22Rv1 (cell line): ENCODE results near the gene DYRK1A.

Experiments
- CTCF ChIP-seq: fragments of 450-650 bp; IDR thresholded peaks from 2 replicates; pipeline ENCODE4 v1.5.1; 2017; ENCODE audit warnings: mild to moderate bottlenecking
- ZFX ChIP-seq: fragments of 450-650 bp; IDR thresholded peaks from 2 replicates; pipeline ENCODE4 v1.6.1; 2017; ENCODE audit warnings: antibody characterized with exemption, borderline replicate concordance

GRCh38 chr21:37453350-37453749 is 86.8 kb downstream of the DYRK1A start:
- TF ChIP-seq CTCF (no peak), ZFX (no peak)
